Suprapubic skin (tissue), 4 donors: ENCODE results near the gene PTPN4.

Experiments used
- CTCF ChIP-seq, 2 donors: fragments of 200-600 bp in 1 of 2; fragments of 450-650 bp in 1 of 2; sonication (generic) in 1 of 2; IDR thresholded peaks; one replicate each; pipeline ENCODE4 v1.5.1; 2016 to 2019; ENCODE audit warnings: antibody characterized with exemption in 2 of 2, mild to moderate bottlenecking in 1 of 2, moderate library complexity in 1 of 2
- EP300 ChIP-seq: sonication (generic); formaldehyde crosslinking; IDR thresholded peaks from one replicate; pipeline ENCODE4 v1.6.1; 2017; ENCODE audit warnings: antibody characterized with exemption
- POLR2A ChIP-seq, 2 donors: fragments of 450-650 bp; IDR thresholded peaks; one replicate each; pipeline ENCODE4 v1.6.1; 2017; ENCODE audit warnings: antibody characterized with exemption in 2 of 2, mild to moderate bottlenecking in 2 of 2, moderate library complexity in 2 of 2
- POLR2AphosphoS5 ChIP-seq, 3 donors: sonication (generic); formaldehyde crosslinking; IDR thresholded peaks; one replicate each; pipeline ENCODE4 v1.6.1; 2017; ENCODE audit warnings: antibody characterized with exemption in 3 of 3

- TF ChIP-seq CTCF (IDR thresholded peaks at IDR 0.05) (no peak), EP300 (no peak), POLR2A (IDR thresholded peaks at IDR 0.05) (no peak), POLR2AphosphoS5 (IDR thresholded peaks at IDR 0.05) (no peak)
Observed at GRCh38 chr2:120018549-120018948, 258.8 kb downstream of the PTPN4 start.
